GM10266 (cell line): Measurements from ENCODE around the gene COQ4.
A peak's percentile ranks its signal among the peaks of the same experiment; 100 is the strongest.
"Not testable (repeated sequence)": the region's sequence is repeated elsewhere in the genome, so short reads cannot be mapped to it uniquely, and the experiment has no call there.

Experiments
- DNase-seq: peaks from one replicate; pipeline ENCODE4 v3.0.0; 2012; ENCODE audit errors: extremely low spot score
- CTCF ChIP-seq: IDR thresholded peaks from 2 replicates; pipeline ENCODE4 v1.5.1; 2012; ENCODE audit warnings: mild to moderate bottlenecking, low read depth; ENCODE audit not compliant: control insufficient read depth, insufficient read depth; ENCODE audit errors: missing control alignments

COQ4 gene

DNA sequence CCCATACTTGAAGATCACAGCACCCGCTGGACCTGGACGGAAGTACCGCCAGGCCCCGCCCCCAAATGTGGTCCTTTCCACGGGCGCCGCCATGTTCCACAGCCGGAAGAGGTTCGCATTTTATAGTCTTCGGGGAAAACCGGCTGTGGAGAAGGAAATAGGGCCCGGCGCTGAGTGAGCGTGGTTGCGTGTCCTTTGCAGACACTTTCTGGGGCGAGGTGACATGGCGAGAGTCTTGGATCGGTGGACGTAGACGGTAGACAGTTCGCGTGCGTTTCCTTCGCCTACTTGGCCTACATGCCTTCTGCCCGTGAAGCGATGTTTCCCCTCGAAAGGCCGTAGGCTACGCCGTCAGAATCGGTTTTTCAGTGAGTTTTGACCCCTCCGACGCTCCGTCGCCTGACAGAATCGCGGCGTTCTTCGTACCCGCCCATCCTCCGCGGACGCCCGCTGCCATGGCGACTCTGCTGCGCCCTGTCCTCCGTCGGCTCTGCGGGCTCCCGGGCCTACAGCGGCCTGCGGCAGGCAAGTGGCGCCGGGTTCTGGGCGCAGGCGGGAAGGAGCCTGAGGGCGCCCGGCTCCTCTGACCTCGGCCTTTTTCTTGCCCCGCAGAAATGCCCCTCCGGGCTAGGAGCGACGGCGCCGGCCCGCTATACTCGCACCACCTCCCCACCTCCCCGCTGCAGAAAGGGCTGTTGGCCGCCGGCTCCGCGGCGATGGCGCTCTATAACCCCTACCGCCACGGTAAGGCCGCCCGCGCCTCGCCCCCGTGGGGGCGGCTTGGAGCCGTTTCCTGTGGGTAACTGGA is at the start of gene COQ4, which contains the start of gene TRUB2:
Gene COQ4, plus strand, starts transcription at position 436 of the 808 bp plus-strand sequence. Its CDS starts 20 bp downstream, at position 456.
Gene TRUB2, minus strand, starts transcription at position 44 of the 808 bp plus-strand sequence. Its CDS starts 39 bp downstream, at position 5.
- DNase-seq: peak; percentile 95
- TF ChIP-seq CTCF: no peak

GRCh38 chr9:128274245-128274644 is 48.4 kb upstream of the COQ4 start:
- no peak for DNase-seq

GRCh38 chr9:128275198-128276007 is 47.2 kb upstream of the COQ4 start, which contains the start of gene GOLGA2:
Gene GOLGA2 (minus strand): TSS chr9:128276007. CDS start chr9:128275976, 31 bp downstream.
- peak; percentile 81 for DNase-seq
- TF ChIP-seq CTCF: no peak

More at GRCh38 chr9:128274245-128274644, 48.4 kb upstream of the COQ4 start:
- no peak for TF ChIP-seq CTCF

DNA sequence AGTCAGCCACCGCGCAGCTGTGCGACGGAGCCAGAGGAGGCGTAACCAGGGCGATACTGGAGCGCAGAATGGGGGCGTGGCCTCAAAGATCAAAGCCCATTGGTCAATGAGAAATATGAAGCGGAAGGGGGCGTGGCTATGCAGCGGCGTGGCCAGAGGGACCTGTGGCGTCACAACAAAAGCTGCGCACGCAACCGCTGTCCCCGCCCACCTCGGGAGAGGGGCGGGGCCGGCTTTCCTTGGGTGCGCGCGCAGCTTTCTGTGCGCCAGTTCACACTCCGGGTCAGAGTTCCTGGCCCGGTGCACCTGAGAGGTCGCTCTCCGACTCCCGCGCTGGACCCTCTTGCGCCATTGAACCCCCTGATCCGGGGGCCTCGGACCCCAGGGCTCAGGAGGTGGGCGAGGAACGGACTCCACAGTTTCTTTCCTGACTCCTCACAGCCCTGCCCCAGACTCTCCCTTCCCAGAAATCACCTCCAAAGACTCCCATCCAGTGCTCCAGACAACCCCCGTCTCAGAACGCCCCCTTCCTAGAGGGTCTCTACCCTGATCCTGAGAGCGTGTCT is 46.5 kb upstream of the COQ4 start, which contains the start of gene SWI5:
Gene SWI5, plus strand, starts transcription at position 269 of the 566 bp plus-strand sequence.
- no peak for TF ChIP-seq CTCF

GRCh38 chr9:128276574-128277270 is 45.9 kb upstream of the COQ4 start:
- no peak for TF ChIP-seq CTCF
- DNase-seq: no peak

More for the DNA sequence above, 46.5 kb upstream of the COQ4 start, which contains the start of gene SWI5:
- DNase-seq: peak; percentile 99

DNA sequence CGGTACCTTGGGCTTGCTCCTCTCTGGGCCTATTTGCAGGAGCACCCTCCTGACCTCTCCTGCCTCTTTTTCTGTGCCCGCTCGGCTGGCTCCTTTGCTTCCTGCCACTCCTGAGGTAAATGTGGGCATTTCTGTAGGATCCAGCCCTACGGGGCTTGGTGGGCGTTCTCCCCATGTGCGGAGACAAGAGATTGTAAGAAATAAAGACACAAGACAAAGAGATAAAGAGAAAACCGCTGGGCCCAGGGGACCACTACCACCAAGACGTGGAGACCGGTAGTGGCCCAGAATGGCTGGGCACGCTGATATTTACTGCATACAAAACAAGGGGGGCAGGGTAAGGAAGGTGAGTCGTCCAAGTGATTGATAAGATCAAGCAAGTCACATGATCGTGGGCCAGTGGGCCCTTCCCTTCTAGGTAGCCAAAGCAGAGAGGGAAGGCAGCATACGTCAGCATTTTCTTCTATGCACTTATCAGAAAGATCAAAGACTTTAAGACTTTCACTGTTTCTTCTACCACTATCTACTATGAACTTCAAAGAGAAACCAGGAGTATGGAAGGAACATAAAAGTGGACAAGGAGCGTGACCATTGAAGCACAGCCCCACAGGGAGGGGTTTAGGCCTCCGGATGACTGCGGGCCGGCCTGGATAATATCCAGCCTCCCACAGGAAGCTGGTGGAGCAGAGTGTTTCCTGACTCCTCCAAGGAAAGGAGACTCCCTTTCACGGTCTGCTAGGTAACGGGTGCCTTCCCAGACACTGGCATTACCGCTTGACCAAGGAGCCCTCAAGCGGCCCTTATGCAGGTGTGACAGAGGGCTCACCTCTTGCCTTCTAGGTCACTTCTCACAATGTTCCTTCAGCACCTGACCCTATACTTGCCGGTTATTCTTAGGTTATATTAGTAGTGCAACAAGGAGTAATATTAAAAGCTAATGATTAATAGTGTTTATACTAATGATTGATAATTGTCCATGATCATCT is 43.3 kb upstream of the COQ4 start:
- DNase-seq: not testable (repeated sequence)
